HG03439 (cell line): ENCODE data around the gene ZNF500.

ENCODE experiments used
- ATAC-seq: cut with Tn5 transposase; IDR thresholded peaks from one replicate; pipeline ENCODE4 v1.9.1; 2021; ENCODE audit warnings: mild to moderate bottlenecking, moderate library complexity; ENCODE audit not compliant: unreplicated experiment

ZNF500 gene

GRCh38 chr16:4766875-4767628 is at the start of gene ZNF500:
Gene ZNF500, minus strand, starts transcription at chr16:4767162. Its CDS starts 1,184 bp downstream, at chr16:4765978.
- peak; percentile 80 for ATAC-seq

DNA sequence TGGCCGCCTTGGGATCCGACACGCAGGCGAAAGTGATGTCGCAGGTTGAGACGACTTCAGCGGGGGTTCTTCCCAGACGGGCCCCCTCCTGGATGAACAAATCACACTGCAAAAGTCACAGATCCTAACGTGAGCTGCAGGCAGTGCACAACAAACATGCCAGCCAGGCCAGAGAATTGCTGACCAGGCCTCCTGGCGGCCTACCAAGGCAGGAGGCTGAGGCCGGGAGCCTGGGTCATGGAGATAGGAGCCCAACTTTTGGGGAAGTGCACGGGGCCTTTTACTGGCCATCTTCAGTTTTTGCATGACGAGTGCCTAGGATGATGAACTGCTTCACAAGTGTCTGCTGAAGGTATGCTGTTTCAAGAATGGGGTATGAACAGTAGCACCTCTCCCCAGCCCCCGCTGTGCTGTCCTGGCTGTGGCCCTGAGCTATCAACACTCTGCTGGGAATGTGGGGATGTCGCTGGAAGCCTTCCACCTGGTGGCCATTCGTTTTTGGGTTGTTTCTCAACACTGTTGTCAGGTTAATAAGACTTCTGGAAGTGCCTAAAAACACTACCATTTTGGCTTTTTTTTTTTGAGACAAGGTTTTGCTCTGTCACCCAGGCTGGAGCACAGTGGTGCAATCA is 47.7 kb upstream of the ZNF500 start:
- no peak for ATAC-seq

DNA sequence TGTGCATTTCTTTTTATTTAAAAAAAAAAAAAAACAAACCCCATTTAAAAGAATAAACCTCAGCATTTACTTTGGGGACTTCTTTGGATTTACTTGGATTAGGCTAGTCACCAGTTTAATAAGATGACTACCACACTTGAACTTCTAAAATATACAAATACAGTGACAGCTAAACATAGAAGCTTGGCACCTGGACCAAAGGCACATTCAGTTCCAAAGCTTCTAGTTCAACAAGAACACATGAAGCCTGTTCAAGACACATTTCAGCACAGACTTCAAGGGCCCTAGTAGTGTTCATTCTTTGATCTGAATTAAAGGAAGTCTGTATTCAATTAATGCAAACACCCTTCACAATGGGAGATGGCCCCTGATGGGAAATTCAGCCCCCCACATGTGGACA is 47.1 kb upstream of the ZNF500 start:
- ATAC-seq, result no peak

- no peak for ATAC-seq
These were observed 46.5 kb upstream of the ZNF500 start for GRCh38 chr16:4813251-4814003.

- ATAC-seq, result no peak
These were observed 44.8 kb upstream of the ZNF500 start for GRCh38 chr16:4811773-4812172.

GRCh38 chr16:4811242-4811641 is 44.3 kb upstream of the ZNF500 start:
- ATAC-seq, result no peak

- ATAC-seq, result no peak
These were observed 39.3 kb upstream of the ZNF500 start for GRCh38 chr16:4806280-4806679.

GRCh38 chr16:4805231-4805630 is 38.3 kb upstream of the ZNF500 start:
- ATAC-seq, result no peak

DNA sequence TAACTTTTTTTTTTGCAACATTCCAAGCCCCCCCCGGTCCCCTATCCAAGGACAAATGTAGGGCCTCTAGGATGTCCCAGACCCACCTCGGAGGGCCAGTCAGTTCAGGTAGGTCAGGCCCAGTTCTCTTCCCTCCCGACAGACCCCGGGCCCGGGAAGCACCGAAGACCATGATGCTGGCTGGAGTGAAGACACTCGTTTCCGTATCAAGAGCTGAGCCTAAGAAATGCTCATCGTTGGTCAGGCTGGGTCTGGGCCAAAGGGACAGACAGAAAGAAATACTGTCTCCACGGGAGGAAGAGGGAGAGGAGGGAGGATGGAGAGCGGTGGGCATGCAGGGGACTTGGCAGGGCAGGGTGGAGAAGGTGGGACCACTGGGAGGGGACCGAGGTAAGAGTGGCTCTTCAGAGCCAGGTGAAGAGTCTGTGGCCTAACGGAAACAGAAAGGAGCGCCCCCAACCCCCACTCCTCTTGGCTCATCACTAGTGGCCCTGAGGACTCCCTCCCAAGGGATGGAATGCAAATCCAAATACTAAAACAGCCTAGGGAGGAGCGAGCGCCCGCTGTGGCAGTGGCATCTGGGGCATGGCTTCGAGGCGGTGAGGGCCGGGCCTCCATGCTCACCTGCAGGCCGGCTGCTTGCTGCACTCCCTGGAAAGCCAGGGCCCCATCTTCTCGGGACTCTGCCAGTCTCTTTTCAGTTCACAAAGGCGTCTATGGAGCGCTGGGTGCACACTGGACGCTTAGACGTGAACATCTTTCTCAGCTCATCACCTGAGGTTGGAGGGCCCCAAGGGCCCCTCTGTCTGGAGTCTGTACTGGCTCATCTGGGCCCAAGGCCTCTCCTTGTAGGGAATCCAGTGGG is 37.2 kb upstream of the ZNF500 start:
- ATAC-seq, result no peak

GRCh38 chr16:4803401-4803844 is 36.5 kb upstream of the ZNF500 start:
- ATAC-seq, result no peak

- peak; percentile 92 for ATAC-seq
These were observed 35.8 kb upstream of the ZNF500 start for GRCh38 chr16:4802659-4803287.

- ATAC-seq, result peak; percentile 54
These were observed 35.1 kb upstream of the ZNF500 start, which contains the start of gene ROGDI for GRCh38 chr16:4801962-4802658. Gene ROGDI, minus strand, starts transcription at chr16:4802633. Its CDS starts 62 bp downstream, at chr16:4802571.

- ATAC-seq, result no peak
These were observed 34.3 kb upstream of the ZNF500 start for GRCh38 chr16:4801051-4801961.

DNA sequence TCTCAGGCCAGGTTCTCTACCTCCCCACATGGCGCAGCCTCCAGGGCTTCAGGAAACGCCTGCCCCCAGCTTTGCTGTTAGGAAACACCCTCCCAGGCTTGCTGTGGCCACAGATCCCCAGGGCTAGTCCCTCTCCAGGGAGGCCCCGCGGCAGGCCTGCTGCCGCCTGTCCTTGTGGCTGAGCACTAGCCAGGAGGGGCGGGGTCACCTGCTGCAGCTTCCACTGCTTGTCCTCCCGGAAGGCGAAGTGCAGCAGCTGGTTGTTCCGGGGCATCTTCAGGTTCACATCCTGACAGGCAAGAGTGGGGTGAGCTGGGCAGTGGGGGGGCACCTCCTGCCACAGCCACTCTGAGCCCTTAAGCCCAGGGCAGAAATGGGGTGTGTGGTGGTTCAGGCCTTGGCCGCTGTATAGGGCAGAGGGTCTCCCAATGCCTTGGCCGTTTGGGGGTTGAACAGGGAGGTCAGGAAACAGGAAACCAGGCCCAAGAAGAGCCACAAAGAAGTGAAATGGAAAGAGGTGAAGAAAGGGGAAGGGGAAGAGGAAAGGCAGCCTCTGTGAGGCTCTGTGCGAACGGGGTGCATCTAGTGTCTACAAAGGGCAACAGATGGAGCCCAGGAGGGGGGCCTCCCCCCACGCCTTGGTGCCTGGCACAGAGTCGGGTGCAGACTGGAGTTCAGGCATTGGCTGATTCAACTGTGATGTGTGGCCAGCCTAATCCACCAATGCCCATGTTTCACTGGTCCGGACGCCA is 33.5 kb upstream of the ZNF500 start:
- ATAC-seq, result no peak

DNA sequence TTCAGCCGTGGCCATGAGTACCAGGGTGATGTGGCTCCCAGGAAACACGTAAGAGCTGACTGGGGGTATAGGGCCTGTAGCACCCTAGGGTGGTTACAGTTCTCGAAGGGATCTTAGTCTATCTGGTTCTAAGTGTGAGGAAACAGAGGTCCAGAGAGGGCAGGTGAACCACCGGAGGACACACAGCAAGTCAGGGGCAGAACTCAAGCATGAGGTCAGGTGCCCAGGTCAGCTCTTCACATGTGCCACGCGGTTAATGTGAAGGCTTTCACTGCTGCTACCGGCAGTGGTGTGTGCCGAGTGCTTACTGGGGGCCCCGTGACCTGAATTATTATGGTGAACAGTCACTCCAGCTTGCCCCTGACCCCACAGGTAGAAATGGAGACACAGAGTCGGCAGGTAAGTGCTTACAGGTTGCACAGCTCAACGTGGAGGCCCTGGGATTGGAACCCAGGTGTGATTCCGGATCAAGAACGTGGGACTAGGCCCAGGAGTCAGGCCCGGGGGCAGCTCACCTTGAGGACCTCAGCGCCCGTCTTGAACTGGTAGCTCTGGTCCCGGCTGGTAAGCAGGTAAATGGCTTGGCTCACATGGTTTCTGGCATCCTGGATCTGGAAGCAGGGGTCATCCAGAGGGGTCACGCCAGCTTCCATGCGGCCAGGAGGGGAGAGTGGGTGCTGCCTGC is 32.4 kb upstream of the ZNF500 start:
- ATAC-seq, result no peak

DNA sequence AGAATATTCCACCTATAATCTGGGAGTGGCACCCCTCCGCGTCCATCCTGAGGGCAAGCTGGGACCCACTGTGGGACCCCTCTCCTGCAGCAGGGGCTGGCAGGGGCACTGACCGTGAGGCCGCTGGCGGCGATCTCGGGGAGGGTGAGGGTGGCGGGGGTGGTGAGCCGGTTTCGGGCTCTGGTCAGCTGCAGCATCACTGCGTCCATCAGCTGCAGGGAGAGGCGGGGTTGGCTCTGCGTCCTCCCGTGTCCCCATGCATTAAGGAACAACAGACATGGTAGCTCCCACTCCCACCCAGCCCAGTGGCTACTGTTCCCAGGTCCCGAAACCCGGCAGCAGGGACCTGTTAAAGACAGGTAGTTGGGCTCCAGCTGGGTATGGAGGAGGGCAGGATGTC is 31.5 kb upstream of the ZNF500 start:
- ATAC-seq, result no peak

- no peak for ATAC-seq
These were observed 30.9 kb upstream of the ZNF500 start for GRCh38 chr16:4797805-4798252.
